H9 (cell line): ENCODE results near the gene NQO1. TPM values are rescaled to one million over a fixed set of nuclear protein-coding genes. Genes with fewer than 3 reads are reported as not detected.

ENCODE experiments used
- DNase-seq: peaks from one replicate; pipeline ENCODE4 v3.0.0-alpha.2; 2017
- H2AFZ ChIP-seq: one replicate; pipeline ENCODE4 v1.6.1; 2013; ENCODE audit warnings: mild to moderate bottlenecking, low read length, control low read depth, moderate library complexity
- H2AK5ac ChIP-seq: 2 replicates; pipeline ENCODE4 v1.6.1; 2013; ENCODE audit warnings: low read length, control low read depth, mixed read lengths; ENCODE audit not compliant: insufficient read length
- H2BK120ac ChIP-seq: one replicate; pipeline ENCODE4 v1.6.1; 2013; ENCODE audit warnings: low read depth, mild to moderate bottlenecking, low read length, control low read depth, inconsistent platforms; ENCODE audit not compliant: poor library complexity, severe bottlenecking
- H2BK12ac ChIP-seq: 2 replicates; pipeline ENCODE4 v1.6.1; 2013; ENCODE audit warnings: low read length, control low read depth, mixed read lengths, low read depth; ENCODE audit not compliant: insufficient read length
- H2BK15ac ChIP-seq: 2 replicates; pipeline ENCODE4 v1.6.1; 2013; ENCODE audit warnings: low read depth, low read length, control low read depth
- H2BK20ac ChIP-seq: one replicate; pipeline ENCODE4 v1.6.1; 2013; ENCODE audit warnings: low read depth, mild to moderate bottlenecking, low read length, control low read depth, inconsistent platforms; ENCODE audit not compliant: poor library complexity, severe bottlenecking
- H2BK5ac ChIP-seq: 2 replicates; pipeline ENCODE4 v1.6.1; 2013; ENCODE audit warnings: low read length, control low read depth, mixed read lengths; ENCODE audit not compliant: insufficient read length
- H3K14ac ChIP-seq: 2 replicates; pipeline ENCODE4 v1.6.1; 2013; ENCODE audit warnings: low read length, control low read depth; ENCODE audit not compliant: insufficient read depth
- H3K18ac ChIP-seq: 2 replicates; pipeline ENCODE4 v1.6.1; 2013; ENCODE audit warnings: low read depth, mild to moderate bottlenecking, mixed read lengths, low read length, control low read depth; ENCODE audit not compliant: insufficient read length
- H3K23ac ChIP-seq: 2 replicates; pipeline ENCODE4 v1.6.1; 2013; ENCODE audit warnings: low read length, control low read depth, mixed read lengths, low read depth; ENCODE audit not compliant: insufficient read length
- H3K23me2 ChIP-seq: 2 replicates; pipeline ENCODE4 v1.6.1; 2013; ENCODE audit warnings: low read depth, mild to moderate bottlenecking, mixed read lengths, low read length, control low read depth; ENCODE audit not compliant: insufficient read length, poor library complexity, severe bottlenecking
- H3K27ac ChIP-seq: 2 replicates; pipeline ENCODE4 v1.5.1; 2013; ENCODE audit warnings: low read length, control low read depth, mixed read lengths, low read depth; ENCODE audit not compliant: insufficient read length
- H3K27me3 ChIP-seq: 2 replicates; pipeline ENCODE4 v1.6.1; 2013; ENCODE audit warnings: low read length, control low read depth, inconsistent platforms; ENCODE audit not compliant: insufficient read depth
- H3K4ac ChIP-seq: 2 replicates; pipeline ENCODE4 v1.6.1; 2013; ENCODE audit warnings: low read depth, mild to moderate bottlenecking, control low read depth, inconsistent platforms, low read length, moderate library complexity
- H3K4me1 ChIP-seq: 2 replicates; pipeline ENCODE4 v1.6.1; 2013; ENCODE audit warnings: low read length, control low read depth, inconsistent platforms; ENCODE audit not compliant: insufficient read depth
- H3K4me2 ChIP-seq: 2 replicates; pipeline ENCODE4 v1.6.1; 2013; ENCODE audit warnings: low read length, control low read depth, mixed read lengths; ENCODE audit not compliant: insufficient read length, insufficient read depth
- H3K56ac ChIP-seq: 2 replicates; pipeline ENCODE4 v1.6.1; 2013; ENCODE audit warnings: low read depth, mild to moderate bottlenecking, mixed read lengths, low read length, control low read depth; ENCODE audit not compliant: insufficient read length
- H3K79me1 ChIP-seq: 2 replicates; pipeline ENCODE4 v1.6.1; 2013; ENCODE audit warnings: low read depth, mild to moderate bottlenecking, moderate library complexity, low read length, control low read depth, inconsistent platforms; ENCODE audit not compliant: insufficient read depth, poor library complexity, severe bottlenecking
- H3K79me2 ChIP-seq: 2 replicates; pipeline ENCODE4 v1.6.1; 2013; ENCODE audit warnings: low read length, control low read depth, inconsistent platforms; ENCODE audit not compliant: insufficient read depth
- H3K9ac ChIP-seq: 2 replicates; pipeline ENCODE4 v1.6.1; 2013; ENCODE audit warnings: low read length, control low read depth, mixed read lengths; ENCODE audit not compliant: insufficient read length; ENCODE audit errors: extremely low read depth
- H3K9me3 ChIP-seq: one replicate; pipeline ENCODE4 v1.6.1; 2013; ENCODE audit warnings: low read depth, low read length, inconsistent platforms; ENCODE audit not compliant: control insufficient read depth
- H3T11ph ChIP-seq: one replicate; pipeline ENCODE4 v1.6.1; 2013; ENCODE audit warnings: mild to moderate bottlenecking, low read length, control low read depth, inconsistent platforms
- H4K20me1 ChIP-seq: one replicate; pipeline ENCODE4 v1.6.1; 2013; ENCODE audit not compliant: control insufficient read depth, insufficient read length, insufficient read depth
- H4K5ac ChIP-seq: 2 replicates; pipeline ENCODE4 v1.6.1; 2013; ENCODE audit warnings: low read depth, mild to moderate bottlenecking, mixed read lengths, low read length, control low read depth; ENCODE audit not compliant: insufficient read length
- H4K8ac ChIP-seq: replicated peaks from 2 replicates; pipeline ENCODE4 v1.6.1; 2013; ENCODE audit warnings: low read length, control low read depth, mixed read lengths, low read depth; ENCODE audit not compliant: insufficient read length
- H4K91ac ChIP-seq: 2 replicates; pipeline ENCODE4 v1.6.1; 2013; ENCODE audit warnings: low read depth, mild to moderate bottlenecking, moderate library complexity, mixed read lengths, low read length, control low read depth; ENCODE audit not compliant: insufficient read length
- H3K27ac Mint-ChIP-seq, 3 experiments: 2 replicates in 2 of 3; 3 replicates in 1 of 3; pipeline ENCODE4 v1.8.0; 2020 to 2021; ENCODE audit warnings: mixed read lengths in 3 of 3, mild to moderate bottlenecking in 1 of 3, moderate library complexity in 1 of 3
- H3K27me3 Mint-ChIP-seq: 2 replicates; pipeline ENCODE4 v1.8.0; 2021; ENCODE audit warnings: low read depth, mild to moderate bottlenecking, moderate library complexity, mixed read lengths
- H3K36me3 Mint-ChIP-seq, 3 experiments: 2 replicates in 2 of 3; 3 replicates in 1 of 3; pipeline ENCODE4 v1.8.0; 2020 to 2021; ENCODE audit warnings: low read depth in 3 of 3, mixed read lengths in 3 of 3; ENCODE audit not compliant: insufficient read depth in 1 of 3
- H3K4me1 Mint-ChIP-seq, 2 experiments: 2 replicates each; pipeline ENCODE4 v1.8.0; 2020; ENCODE audit warnings: mixed read lengths in 2 of 2
- H3K4me3 Mint-ChIP-seq, 2 experiments: 2 replicates in 1 of 2; 3 replicates in 1 of 2; pipeline ENCODE4 v1.8.0; 2020 to 2021; ENCODE audit warnings: mild to moderate bottlenecking in 2 of 2, mixed read lengths in 2 of 2, moderate library complexity in 1 of 2
- H3K9me3 Mint-ChIP-seq, 2 experiments: 2 replicates in 1 of 2; 3 replicates in 1 of 2; pipeline ENCODE4 v1.8.0; 2020; ENCODE audit warnings: mild to moderate bottlenecking in 2 of 2, mixed read lengths in 2 of 2, moderate library complexity in 1 of 2
- total RNA-seq: library from RNA; stranded (reverse); gene quantifications from 2 replicates; pipeline ENCODE4 v1.2.1, GENCODE V29; 2021
- TF ChIP-seq, protein P1 (sequence below): fragments of 200-600 bp; sonication (generic); conservative IDR thresholded peaks from 3 replicates; pipeline ENCODE4 v1.8.0; 2021; ENCODE audit warnings: antibody characterized with exemption, mild to moderate bottlenecking

The NQO1 gene
- total RNA-seq, 1 experiment from 2014 or later, result 64.6 TPM

- H3K9ac ChIP-seq, result no peak overlapping the region
Measured at GRCh38 chr16:69701452-69701851, 24.9 kb downstream of the NQO1 start.

More at GRCh38 chr16:69701452-69701851, 24.9 kb downstream of the NQO1 start:
- H2BK15ac ChIP-seq, result no peak overlapping the region
- no peak overlapping the region for H4K91ac ChIP-seq
- no peak overlapping the region for H2AK5ac ChIP-seq
- no peaks in the 10 kb centered on the region for H3K9me3 Mint-ChIP-seq
- H3K79me1 ChIP-seq, result no peaks in the 10 kb centered on the region
- H3K9me3 ChIP-seq, result no peaks in the 10 kb centered on the region
- H3K18ac ChIP-seq, result no peak overlapping the region
- no peak overlapping the region for H3K27ac Mint-ChIP-seq
- H4K5ac ChIP-seq, result no peak overlapping the region
- no peak overlapping the region for H3K14ac ChIP-seq
- no peak overlapping the region for H3K4me2 ChIP-seq
- H3K23me2 ChIP-seq, result no peaks in the 10 kb centered on the region
- DNase-seq, result no peak
- H3K56ac ChIP-seq, result no peak overlapping the region
- H2AFZ ChIP-seq, result no peak overlapping the region
- H3K23ac ChIP-seq, result no peak overlapping the region
- no peaks in the 10 kb centered on the region for H3K4me1 ChIP-seq
- no peak overlapping the region for H2BK12ac ChIP-seq
- no peak overlapping the region for H4K8ac ChIP-seq
- H3K27me3 Mint-ChIP-seq, result no peaks in the 10 kb centered on the region
- H3K4ac ChIP-seq, result no peak overlapping the region
- no peak overlapping the region for H3T11ph ChIP-seq
- H2BK20ac ChIP-seq, result no peak overlapping the region
- TF ChIP-seq, protein P1, sequence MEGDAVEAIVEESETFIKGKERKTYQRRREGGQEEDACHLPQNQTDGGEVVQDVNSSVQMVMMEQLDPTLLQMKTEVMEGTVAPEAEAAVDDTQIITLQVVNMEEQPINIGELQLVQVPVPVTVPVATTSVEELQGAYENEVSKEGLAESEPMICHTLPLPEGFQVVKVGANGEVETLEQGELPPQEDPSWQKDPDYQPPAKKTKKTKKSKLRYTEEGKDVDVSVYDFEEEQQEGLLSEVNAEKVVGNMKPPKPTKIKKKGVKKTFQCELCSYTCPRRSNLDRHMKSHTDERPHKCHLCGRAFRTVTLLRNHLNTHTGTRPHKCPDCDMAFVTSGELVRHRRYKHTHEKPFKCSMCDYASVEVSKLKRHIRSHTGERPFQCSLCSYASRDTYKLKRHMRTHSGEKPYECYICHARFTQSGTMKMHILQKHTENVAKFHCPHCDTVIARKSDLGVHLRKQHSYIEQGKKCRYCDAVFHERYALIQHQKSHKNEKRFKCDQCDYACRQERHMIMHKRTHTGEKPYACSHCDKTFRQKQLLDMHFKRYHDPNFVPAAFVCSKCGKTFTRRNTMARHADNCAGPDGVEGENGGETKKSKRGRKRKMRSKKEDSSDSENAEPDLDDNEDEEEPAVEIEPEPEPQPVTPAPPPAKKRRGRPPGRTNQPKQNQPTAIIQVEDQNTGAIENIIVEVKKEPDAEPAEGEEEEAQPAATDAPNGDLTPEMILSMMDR, result no peak
- peaks cover 4% of the 10 kb centered on the region in 2 experiments for H3K4me1 Mint-ChIP-seq
- H3K27me3 ChIP-seq, result no peaks in the 10 kb centered on the region
- peaks cover 0 to 2% (median 0%) of the 10 kb centered on the region in 3 experiments; a peak in 2 of 7 replicates for H3K36me3 Mint-ChIP-seq
- H3K79me2 ChIP-seq, result no peaks in the 10 kb centered on the region
- no peak overlapping the region for H3K4me3 Mint-ChIP-seq
- no peak overlapping the region for H2BK120ac ChIP-seq
- H4K20me1 ChIP-seq, result no peaks in the 10 kb centered on the region
- H2BK5ac ChIP-seq, result no peak overlapping the region
- no peak overlapping the region for H3K27ac ChIP-seq
